Liver (tissue), 3 donors: ENCODE measurements around the gene CDC42.

Experiments
- EGR1 ChIP-seq, 2 donors: IDR thresholded peaks; 2 replicates each; pipeline ENCODE4 v1.6.1; 2016 to 2018; ENCODE audit warnings: antibody characterized with exemption in 2 of 2, low read depth in 2 of 2
- FOXA1 ChIP-seq: IDR thresholded peaks from 2 replicates; pipeline ENCODE4 v1.6.1; 2016; ENCODE audit warnings: antibody characterized with exemption
- GABPA ChIP-seq, 2 donors: IDR thresholded peaks in 1 of 2; conservative IDR thresholded peaks in 1 of 2; 2 replicates each; pipeline ENCODE4 v1.6.1; 2016; ENCODE audit warnings: antibody characterized with exemption in 2 of 2, mild to moderate bottlenecking in 1 of 2, moderate library complexity in 1 of 2
- JUND ChIP-seq, 2 donors: IDR thresholded peaks; 2 replicates each; pipeline ENCODE4 v1.6.1; 2016; ENCODE audit warnings: antibody characterized with exemption in 2 of 2
- NR2F2 ChIP-seq: IDR thresholded peaks from 2 replicates; pipeline ENCODE4 v1.6.1; 2016; ENCODE audit warnings: antibody characterized with exemption
- RAD21 ChIP-seq, 2 donors: IDR thresholded peaks; 2 replicates each; pipeline ENCODE4 v1.6.1; 2016; ENCODE audit warnings: antibody characterized with exemption in 2 of 2, mild to moderate bottlenecking in 2 of 2
- SP1 ChIP-seq: IDR thresholded peaks from 2 replicates; pipeline ENCODE4 v1.6.1; 2018; ENCODE audit warnings: antibody characterized with exemption, mild to moderate bottlenecking
- TAF1 ChIP-seq: conservative IDR thresholded peaks from 2 replicates; pipeline ENCODE4 v1.6.1; 2016; ENCODE audit warnings: antibody characterized with exemption, mild to moderate bottlenecking
- YY1 ChIP-seq: IDR thresholded peaks from 2 replicates; pipeline ENCODE4 v1.6.1; 2016; ENCODE audit warnings: antibody characterized with exemption, mild to moderate bottlenecking
- TF ChIP-seq, protein P1 (sequence below): IDR thresholded peaks from 2 replicates; pipeline ENCODE4 v1.6.1; 2016; ENCODE audit warnings: antibody characterized with exemption, mild to moderate bottlenecking
- TF ChIP-seq, protein P2 (sequence below): fragments of 150-350 bp; IDR thresholded peaks from 2 replicates; pipeline ENCODE4 v1.5.1; 2017; ENCODE audit warnings: improper control_type of control experiment, low read depth, low read length; ENCODE audit not compliant: missing input control
- TF ChIP-seq, protein P3 (sequence below): IDR thresholded peaks from 2 replicates; pipeline ENCODE4 v1.6.1; 2016; ENCODE audit warnings: antibody characterized with exemption
- TF ChIP-seq, protein P4 (sequence below): IDR thresholded peaks from 2 replicates; pipeline ENCODE4 v1.6.1; 2016; ENCODE audit warnings: antibody characterized with exemption
- donor health status: healthy.
- donor health status: healthy.

DNA sequence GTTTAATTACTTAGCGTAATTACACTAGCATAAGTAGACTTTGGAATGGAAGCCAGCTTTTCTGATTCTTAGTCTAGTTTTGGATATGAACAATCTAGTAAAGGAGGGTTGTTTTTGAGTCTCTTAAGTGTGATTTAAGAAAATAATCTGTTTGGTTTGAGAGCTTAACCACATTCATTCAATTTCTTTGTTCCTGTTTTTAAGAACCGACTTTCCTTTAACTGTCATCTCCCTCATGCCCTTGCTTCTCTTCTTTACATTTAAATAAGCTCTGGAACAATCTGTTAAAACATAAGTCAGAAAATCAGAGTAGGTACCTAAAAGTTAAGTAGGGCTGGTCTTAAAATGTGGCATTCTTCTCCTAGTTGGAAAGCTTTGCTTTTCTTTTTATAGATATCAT lies 27.7 kb downstream of the CDC42 start:
- TF ChIP-seq, protein P1, sequence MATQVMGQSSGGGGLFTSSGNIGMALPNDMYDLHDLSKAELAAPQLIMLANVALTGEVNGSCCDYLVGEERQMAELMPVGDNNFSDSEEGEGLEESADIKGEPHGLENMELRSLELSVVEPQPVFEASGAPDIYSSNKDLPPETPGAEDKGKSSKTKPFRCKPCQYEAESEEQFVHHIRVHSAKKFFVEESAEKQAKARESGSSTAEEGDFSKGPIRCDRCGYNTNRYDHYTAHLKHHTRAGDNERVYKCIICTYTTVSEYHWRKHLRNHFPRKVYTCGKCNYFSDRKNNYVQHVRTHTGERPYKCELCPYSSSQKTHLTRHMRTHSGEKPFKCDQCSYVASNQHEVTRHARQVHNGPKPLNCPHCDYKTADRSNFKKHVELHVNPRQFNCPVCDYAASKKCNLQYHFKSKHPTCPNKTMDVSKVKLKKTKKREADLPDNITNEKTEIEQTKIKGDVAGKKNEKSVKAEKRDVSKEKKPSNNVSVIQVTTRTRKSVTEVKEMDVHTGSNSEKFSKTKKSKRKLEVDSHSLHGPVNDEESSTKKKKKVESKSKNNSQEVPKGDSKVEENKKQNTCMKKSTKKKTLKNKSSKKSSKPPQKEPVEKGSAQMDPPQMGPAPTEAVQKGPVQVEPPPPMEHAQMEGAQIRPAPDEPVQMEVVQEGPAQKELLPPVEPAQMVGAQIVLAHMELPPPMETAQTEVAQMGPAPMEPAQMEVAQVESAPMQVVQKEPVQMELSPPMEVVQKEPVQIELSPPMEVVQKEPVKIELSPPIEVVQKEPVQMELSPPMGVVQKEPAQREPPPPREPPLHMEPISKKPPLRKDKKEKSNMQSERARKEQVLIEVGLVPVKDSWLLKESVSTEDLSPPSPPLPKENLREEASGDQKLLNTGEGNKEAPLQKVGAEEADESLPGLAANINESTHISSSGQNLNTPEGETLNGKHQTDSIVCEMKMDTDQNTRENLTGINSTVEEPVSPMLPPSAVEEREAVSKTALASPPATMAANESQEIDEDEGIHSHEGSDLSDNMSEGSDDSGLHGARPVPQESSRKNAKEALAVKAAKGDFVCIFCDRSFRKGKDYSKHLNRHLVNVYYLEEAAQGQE = no peak
- TF ChIP-seq, protein P2, sequence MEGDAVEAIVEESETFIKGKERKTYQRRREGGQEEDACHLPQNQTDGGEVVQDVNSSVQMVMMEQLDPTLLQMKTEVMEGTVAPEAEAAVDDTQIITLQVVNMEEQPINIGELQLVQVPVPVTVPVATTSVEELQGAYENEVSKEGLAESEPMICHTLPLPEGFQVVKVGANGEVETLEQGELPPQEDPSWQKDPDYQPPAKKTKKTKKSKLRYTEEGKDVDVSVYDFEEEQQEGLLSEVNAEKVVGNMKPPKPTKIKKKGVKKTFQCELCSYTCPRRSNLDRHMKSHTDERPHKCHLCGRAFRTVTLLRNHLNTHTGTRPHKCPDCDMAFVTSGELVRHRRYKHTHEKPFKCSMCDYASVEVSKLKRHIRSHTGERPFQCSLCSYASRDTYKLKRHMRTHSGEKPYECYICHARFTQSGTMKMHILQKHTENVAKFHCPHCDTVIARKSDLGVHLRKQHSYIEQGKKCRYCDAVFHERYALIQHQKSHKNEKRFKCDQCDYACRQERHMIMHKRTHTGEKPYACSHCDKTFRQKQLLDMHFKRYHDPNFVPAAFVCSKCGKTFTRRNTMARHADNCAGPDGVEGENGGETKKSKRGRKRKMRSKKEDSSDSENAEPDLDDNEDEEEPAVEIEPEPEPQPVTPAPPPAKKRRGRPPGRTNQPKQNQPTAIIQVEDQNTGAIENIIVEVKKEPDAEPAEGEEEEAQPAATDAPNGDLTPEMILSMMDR = no peak
- TF ChIP-seq GABPA (IDR thresholded peaks at IDR 0.05 in 1 of 2, conservative IDR thresholded peaks at IDR 0.05 in 1 of 2) = no peak
- no peak for TF ChIP-seq SP1
- no peak for TF ChIP-seq RAD21 (IDR thresholded peaks at IDR 0.05)
- TF ChIP-seq YY1 = no peak
- TF ChIP-seq, protein P3, sequence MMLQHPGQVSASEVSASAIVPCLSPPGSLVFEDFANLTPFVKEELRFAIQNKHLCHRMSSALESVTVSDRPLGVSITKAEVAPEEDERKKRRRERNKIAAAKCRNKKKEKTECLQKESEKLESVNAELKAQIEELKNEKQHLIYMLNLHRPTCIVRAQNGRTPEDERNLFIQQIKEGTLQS = no peak
- no peak for TF ChIP-seq JUND (IDR thresholded peaks at IDR 0.05)
- TF ChIP-seq FOXA1 = no peak
- TF ChIP-seq TAF1 = no peak
- TF ChIP-seq, protein P4, sequence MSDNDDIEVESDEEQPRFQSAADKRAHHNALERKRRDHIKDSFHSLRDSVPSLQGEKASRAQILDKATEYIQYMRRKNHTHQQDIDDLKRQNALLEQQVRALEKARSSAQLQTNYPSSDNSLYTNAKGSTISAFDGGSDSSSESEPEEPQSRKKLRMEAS = no peak
- TF ChIP-seq EGR1 (IDR thresholded peaks at IDR 0.05; ENCODE audit: low read depth in 2 of 2) = no peak
- TF ChIP-seq NR2F2 = no peak
